OCI-LY7 (cell line): ENCODE measurements around the gene KCNG1. TPM values are rescaled to one million over a fixed set of nuclear protein-coding genes. Genes with fewer than 3 reads are reported as not detected.

Experiments
- BruUV-seq: library from RNA; stranded (reverse); fragments of 400-500 nt; replicated peaks from 2 replicates; lab custom pipeline; 2021; lab: Mats Ljungman, UMichigan
- CTCF ChIA-PET: fragments of 300-600 bp; sonication (Branson Sonifier 250); formaldehyde crosslinking; loops from one replicate; lab custom pipeline; 2022; ENCODE audit warnings: antibody characterized with exemption; ENCODE audit not compliant: unreplicated experiment; lab: Charles Lee
- POLR2A ChIA-PET: fragments of 300-600 bp; sonication (Branson Sonifier 250); formaldehyde crosslinking; loops from one replicate; lab custom pipeline; 2022; ENCODE audit warnings: antibody characterized with exemption; lab: Charles Lee
- DNase-seq: peaks from one replicate; pipeline ENCODE4 v3.0.0-alpha.2; 2015; ENCODE audit warnings: low spot score
- H2AFZ ChIP-seq: fragments of 200-600 bp; sonication (generic), shearing (Covaris generic); 2 replicates; pipeline ENCODE4 v1.6.1; 2014; ENCODE audit warnings: mild to moderate bottlenecking, antibody characterized with exemption, low read length, moderate library complexity
- H3K27ac ChIP-seq: fragments of 200-600 bp; sonication (generic); 2 replicates; pipeline ENCODE4 v1.5.1; 2014; ENCODE audit warnings: mixed run types, low read depth, mild to moderate bottlenecking, moderate library complexity, low read length, inconsistent platforms; ENCODE audit not compliant: poor library complexity, severe bottlenecking
- H3K36me3 ChIP-seq: fragments of 200-600 bp; sonication (generic); 2 replicates; pipeline ENCODE4 v1.6.1; 2014; ENCODE audit warnings: mild to moderate bottlenecking, antibody characterized with exemption, low read length, moderate library complexity, mixed read lengths; ENCODE audit not compliant: insufficient read depth
- H3K4me1 ChIP-seq: fragments of 200-600 bp; sonication (generic); 2 replicates; pipeline ENCODE4 v1.5.1; 2014; ENCODE audit warnings: mild to moderate bottlenecking, low read length; ENCODE audit not compliant: insufficient read depth, poor library complexity, severe bottlenecking
- H3K4me2 ChIP-seq: fragments of 200-600 bp; sonication (generic); 2 replicates; pipeline ENCODE4 v1.6.1; 2014; ENCODE audit warnings: mild to moderate bottlenecking, low read length
- H3K4me3 ChIP-seq: fragments of 200-600 bp; sonication (generic); 2 replicates; pipeline ENCODE4 v1.5.1; 2014; ENCODE audit warnings: mild to moderate bottlenecking, low read depth, low read length; ENCODE audit not compliant: poor library complexity, severe bottlenecking
- H3K79me2 ChIP-seq: fragments of 200-600 bp; sonication (generic); 2 replicates; pipeline ENCODE4 v1.6.1; 2016; ENCODE audit warnings: low read depth, mild to moderate bottlenecking, low read length, moderate library complexity, mixed read lengths; ENCODE audit not compliant: insufficient read depth
- H3K9me2 ChIP-seq: fragments of 200-600 bp; sonication (generic); 2 replicates; pipeline ENCODE4 v1.6.1; 2016; ENCODE audit warnings: mild to moderate bottlenecking, low read length, mixed read lengths; ENCODE audit not compliant: insufficient read depth
- H3K9me3 ChIP-seq: fragments of 200-600 bp; sonication (generic); 2 replicates; pipeline ENCODE4 v1.6.1; 2014; ENCODE audit warnings: mild to moderate bottlenecking, mixed run types, low read length, mixed read lengths
- H4K20me1 ChIP-seq: fragments of 200-600 bp; sonication (generic); 2 replicates; pipeline ENCODE4 v1.6.1; 2014; ENCODE audit warnings: mild to moderate bottlenecking, antibody characterized with exemption, low read length, moderate library complexity, mixed read lengths; ENCODE audit not compliant: insufficient read depth
- EZH2phosphoT487 ChIP-seq: fragments of 200-600 bp; sonication (generic); IDR thresholded peaks from 2 replicates; pipeline ENCODE4 v1.6.1; 2018; ENCODE audit warnings: low read depth, borderline replicate concordance, mild to moderate bottlenecking, mixed run types, antibody characterized with exemption, low read length, moderate library complexity, mixed read lengths
- intact Hi-C: fragments of 100-400 bp; cut with micrococcal nuclease; formaldehyde crosslinking; loops from one replicate; pipeline ENCODE4 v1.10.0; 2022; ENCODE audit not compliant: unreplicated experiment
- total RNA-seq, 2 experiments: library from RNA; depleted of rRNA in 1 of 2; stranded (reverse); fragments of >200 nt in 1 of 2; shearing (Covaris generic) in 1 of 2; gene quantifications; 2 replicates each; pipeline ENCODE4 v1.2.3, GENCODE V29; 2014 to 2022
- TF ChIP-seq, protein P1 (sequence below): fragments of 200-600 bp; sonication (generic); conservative IDR thresholded peaks from 2 replicates; pipeline ENCODE4 v1.5.1; 2014; ENCODE audit warnings: mild to moderate bottlenecking, antibody characterized with exemption, low read length, moderate library complexity, mixed read lengths

The KCNG1 gene
- total RNA-seq, 2 experiments from 2014 or later, result not detected

DNA sequence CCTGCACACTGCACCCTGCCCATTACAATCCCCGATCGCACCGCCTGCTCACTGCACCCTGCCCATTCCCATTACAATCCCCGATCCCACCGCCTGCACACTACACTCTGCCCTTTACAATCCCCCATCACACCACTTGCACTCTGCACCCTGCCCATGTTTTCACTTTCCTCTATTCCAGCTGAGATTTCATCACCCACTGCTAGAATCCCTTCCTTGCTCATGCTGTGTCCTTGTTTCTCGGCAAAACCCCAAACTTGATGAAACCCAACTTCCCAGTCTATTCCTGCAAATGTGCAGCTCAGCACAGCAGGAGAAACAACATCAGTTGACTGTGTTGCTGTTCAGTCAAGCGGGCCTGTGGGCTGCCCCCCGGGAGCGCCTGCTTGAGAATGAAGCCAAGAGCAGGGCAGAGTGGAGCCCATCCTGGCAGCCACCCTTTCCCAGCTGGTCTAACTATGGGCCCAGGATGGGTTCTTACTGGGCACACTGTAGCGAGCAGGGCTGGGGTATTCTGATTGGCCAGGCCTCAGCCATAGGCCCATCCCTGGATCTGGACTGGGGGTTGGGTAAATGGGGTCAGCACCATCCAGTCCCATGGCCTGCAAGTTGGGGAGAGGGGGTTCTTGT is 47.1 kb downstream of the KCNG1 start:
- no TSS peak for BruUV-seq

GRCh38 chr20:50969912-50970311 is 53.0 kb downstream of the KCNG1 start:
- intact Hi-C loops, result no loop called here
- POLR2A ChIA-PET, result no interaction called here
- no peak overlapping the region for H2AFZ ChIP-seq
- no peak overlapping the region for H3K4me2 ChIP-seq
- H3K36me3 ChIP-seq, result no peaks in the 10 kb centered on the region
- CTCF ChIA-PET, result no interaction called here
- no TSS peak for BruUV-seq
- H3K4me3 ChIP-seq, result no peak overlapping the region
- no peak overlapping the region for H3K27ac ChIP-seq
- no peak for DNase-seq
- H3K9me2 ChIP-seq, result no peaks in the 10 kb centered on the region
- no peaks in the 10 kb centered on the region for H3K9me3 ChIP-seq
- H3K4me1 ChIP-seq, result no peaks in the 10 kb centered on the region
- no peaks in the 10 kb centered on the region for H4K20me1 ChIP-seq
- no peak for TF ChIP-seq EZH2phosphoT487
- TF ChIP-seq, protein P1, sequence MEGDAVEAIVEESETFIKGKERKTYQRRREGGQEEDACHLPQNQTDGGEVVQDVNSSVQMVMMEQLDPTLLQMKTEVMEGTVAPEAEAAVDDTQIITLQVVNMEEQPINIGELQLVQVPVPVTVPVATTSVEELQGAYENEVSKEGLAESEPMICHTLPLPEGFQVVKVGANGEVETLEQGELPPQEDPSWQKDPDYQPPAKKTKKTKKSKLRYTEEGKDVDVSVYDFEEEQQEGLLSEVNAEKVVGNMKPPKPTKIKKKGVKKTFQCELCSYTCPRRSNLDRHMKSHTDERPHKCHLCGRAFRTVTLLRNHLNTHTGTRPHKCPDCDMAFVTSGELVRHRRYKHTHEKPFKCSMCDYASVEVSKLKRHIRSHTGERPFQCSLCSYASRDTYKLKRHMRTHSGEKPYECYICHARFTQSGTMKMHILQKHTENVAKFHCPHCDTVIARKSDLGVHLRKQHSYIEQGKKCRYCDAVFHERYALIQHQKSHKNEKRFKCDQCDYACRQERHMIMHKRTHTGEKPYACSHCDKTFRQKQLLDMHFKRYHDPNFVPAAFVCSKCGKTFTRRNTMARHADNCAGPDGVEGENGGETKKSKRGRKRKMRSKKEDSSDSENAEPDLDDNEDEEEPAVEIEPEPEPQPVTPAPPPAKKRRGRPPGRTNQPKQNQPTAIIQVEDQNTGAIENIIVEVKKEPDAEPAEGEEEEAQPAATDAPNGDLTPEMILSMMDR, result no peak
- no peaks in the 10 kb centered on the region for H3K79me2 ChIP-seq

More for the DNA sequence above, 47.1 kb downstream of the KCNG1 start:
- Histone ChIP-seq H3K36me3 (no peaks in the 10 kb centered on the region), H3K79me2 (no peaks in the 10 kb centered on the region), H4K20me1 (no peaks in the 10 kb centered on the region), H3K4me2 (no peak overlapping the region), H3K9me3 (no peaks in the 10 kb centered on the region), H3K4me1 (no peaks in the 10 kb centered on the region), H2AFZ (no peak overlapping the region), H3K9me2 (no peaks in the 10 kb centered on the region), H3K27ac (no peak overlapping the region), H3K4me3 (no peak overlapping the region)
- intact Hi-C loops, result no loop called here
- TF ChIP-seq, protein P1, result no peak
- TF ChIP-seq EZH2phosphoT487, result no peak
- DNase-seq, result no peak
- POLR2A ChIA-PET, result no interaction called here
- CTCF ChIA-PET, result no interaction called here

GRCh38 chr20:50969435-50969834 is 53.5 kb downstream of the KCNG1 start:
- CTCF ChIA-PET, result no interaction called here
- no peaks in the 10 kb centered on the region for H4K20me1 ChIP-seq
- intact Hi-C loops, result no loop called here
- no peak overlapping the region for H3K4me3 ChIP-seq
- no peak overlapping the region for H2AFZ ChIP-seq
- H3K36me3 ChIP-seq, result no peaks in the 10 kb centered on the region
- H3K27ac ChIP-seq, result no peak overlapping the region
- no peaks in the 10 kb centered on the region for H3K4me1 ChIP-seq
- no peaks in the 10 kb centered on the region for H3K79me2 ChIP-seq
- H3K9me3 ChIP-seq, result no peaks in the 10 kb centered on the region
- TF ChIP-seq, protein P1, result no peak
- no peak for TF ChIP-seq EZH2phosphoT487
- POLR2A ChIA-PET, result no interaction called here
- H3K4me2 ChIP-seq, result no peak overlapping the region
- no TSS peak for BruUV-seq
- no peaks in the 10 kb centered on the region for H3K9me2 ChIP-seq
- DNase-seq, result no peak
